Stimulated activated CD8-positive, alpha-beta memory T cell treated with anti-CD3 and anti-CD28 coated beads, Interleukin-7, amount 100 ng/mL, for 24 hours (primary cell): ENCODE measurements around the gene CWH43.
"Not testable (repeated sequence)": the region's sequence is repeated elsewhere in the genome, so short reads cannot be mapped to it uniquely, and the experiment has no call there.

Source experiments
- DNase-seq: peaks from one replicate; pipeline ENCODE4 v3.0.0-alpha.2; 2020; ENCODE audit warnings: low read depth

Gene CWH43

DNA sequence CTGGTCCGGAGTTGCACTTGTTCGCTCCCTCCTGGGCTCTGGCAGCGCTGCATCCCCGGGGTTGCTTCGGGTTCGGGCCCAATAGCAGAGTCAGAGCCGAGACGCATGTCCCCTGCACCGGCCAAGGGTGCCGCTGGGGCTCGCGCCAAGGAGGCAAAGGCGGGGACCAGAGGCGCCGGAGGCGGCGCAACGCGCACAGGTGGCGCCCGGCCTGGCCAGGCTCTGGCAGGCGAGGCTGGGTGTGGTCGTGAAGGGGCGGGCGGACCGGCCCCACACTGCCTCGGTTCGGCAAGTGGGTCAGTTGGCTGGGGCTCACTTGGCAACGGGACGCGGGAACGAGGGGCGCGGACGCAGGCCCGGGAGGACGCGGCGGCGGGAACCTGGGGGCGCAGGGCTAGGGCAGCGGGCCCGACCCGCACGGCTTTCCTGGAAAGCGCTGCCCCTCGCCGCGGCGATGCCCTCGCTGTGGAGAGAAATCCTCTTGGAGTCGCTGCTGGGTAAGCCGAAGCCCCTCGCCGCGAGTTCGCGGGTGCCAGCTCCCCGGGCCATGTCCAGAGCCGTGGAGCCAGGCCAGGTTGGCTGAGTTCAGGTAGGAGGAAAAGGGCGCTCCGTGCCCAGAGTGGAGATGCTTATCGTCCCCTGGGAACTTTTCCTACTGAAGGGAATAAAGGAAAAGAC is at the start of gene CWH43:
Gene CWH43, plus strand, starts transcription at position 300 of the 678 bp plus-strand sequence. Its CDS starts 155 bp downstream, at position 455.
- no peak for DNase-seq

DNA sequence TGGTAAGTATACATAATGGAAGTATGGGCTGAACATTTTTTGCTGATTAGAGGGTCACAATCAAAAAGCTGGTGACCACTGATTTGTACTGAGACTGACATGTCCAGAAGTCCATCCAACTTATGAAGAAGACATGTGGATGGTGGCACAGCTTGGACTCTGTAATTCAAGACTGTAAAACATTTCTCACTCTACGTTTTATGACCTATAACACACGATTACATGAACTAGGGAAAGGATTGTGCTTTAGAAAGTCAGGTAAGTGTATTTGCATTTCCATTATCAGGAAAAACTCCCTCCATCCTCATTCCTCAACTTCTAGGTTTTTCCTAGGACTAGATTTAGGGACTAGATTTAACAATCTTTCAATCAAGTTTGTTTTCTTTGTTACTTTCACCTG is 49.0 kb upstream of the CWH43 start:
- no peak for DNase-seq

DNA sequence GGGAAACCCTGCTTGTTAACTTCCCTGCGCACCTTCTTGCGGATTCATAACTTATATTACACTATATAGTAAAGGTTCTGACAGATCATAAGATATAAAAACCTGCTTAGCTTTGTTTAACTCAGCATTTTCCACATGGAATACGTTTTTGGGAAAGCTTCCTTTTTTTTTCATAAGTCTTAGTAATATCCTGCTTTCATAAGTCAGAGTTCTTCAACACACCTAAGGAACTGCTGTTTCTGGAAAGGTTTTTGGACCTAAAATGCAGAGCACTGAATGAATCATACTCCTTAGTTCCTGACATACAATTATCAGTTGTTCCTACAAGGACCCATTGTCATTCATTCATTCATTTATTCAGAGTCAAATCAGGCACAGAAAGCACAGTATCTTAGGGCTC is 47.2 kb upstream of the CWH43 start:
- DNase-seq = no peak

DNA sequence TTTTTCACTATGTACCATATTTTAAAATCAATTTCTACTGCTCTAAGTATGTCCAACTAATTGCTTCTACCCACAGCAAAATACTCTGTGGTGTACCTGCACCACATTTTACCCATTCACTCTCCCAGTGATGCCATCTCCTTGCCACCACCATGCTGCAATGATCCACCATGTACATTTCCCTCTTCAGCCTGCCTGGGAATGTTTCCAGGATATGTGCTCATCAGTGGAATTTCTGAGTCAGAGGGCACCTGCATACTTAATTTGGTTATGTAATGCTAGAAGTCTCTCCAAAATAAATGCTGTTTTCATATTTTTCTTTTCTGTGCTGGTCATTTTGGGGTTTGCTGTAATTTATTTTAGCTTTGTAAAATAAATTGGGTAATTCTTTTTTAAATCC is 46.3 kb upstream of the CWH43 start:
- no peak for DNase-seq

DNA sequence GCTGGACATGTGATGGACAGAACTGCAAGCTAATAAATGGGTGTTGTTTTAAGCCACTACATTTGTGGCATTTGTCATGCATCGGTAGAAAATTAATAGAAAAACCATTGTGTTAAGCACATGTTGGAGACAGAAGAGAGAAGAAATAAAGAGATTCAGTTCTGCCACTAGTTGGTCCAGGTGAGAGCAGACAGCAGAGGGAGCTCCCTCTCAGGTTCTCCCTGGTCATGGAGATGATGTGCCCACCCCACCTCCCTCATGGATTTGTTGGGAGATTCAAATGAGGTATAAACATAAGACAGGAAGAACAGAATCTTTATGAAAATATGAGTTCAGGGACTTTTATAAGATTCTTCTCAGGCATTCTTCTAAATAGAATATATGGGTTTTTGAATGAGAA is 42.7 kb upstream of the CWH43 start:
- DNase-seq = no peak

DNA sequence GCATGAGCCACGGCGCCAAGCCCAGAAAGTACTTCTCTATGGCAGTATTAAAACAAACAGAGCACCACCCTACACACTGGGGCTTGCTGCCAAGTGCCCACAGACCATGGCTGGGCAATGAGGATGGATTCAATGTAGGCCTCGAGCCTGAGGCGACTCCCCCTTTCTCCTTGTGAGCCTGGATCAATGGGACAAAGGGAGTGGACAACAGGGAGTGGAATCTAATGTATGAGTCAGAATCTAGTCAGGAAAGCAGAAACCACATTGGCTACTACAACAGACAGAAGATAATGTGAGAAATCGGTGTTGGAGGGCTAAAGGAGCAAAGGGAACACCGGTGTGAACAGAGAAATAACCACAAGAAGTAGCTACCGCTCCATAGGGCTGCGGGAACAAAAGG is 41.8 kb upstream of the CWH43 start:
- DNase-seq = no peak

DNA sequence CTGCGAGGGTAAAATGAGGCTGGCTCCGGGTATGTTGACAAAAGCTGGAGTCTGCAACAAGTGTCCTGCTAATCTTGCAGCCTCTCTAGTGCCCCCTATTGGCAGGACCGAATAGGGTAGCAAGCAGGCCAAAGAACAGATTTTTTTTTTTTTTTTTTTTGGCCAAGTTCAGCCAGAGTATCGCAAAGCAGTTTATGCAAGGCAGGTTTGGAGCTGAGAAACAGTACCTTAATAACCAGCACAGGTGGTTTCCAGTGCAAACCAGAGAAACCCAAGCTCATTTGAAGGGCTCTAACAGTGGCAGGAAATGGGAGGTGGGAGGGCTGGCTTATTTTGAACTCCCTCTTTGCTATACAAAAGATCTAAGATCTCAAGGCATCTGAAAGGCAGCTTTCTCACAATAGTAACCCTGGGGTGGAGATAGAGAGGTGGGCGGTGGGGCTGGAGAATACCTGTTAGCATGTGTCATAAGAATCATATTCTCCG is 41.3 kb upstream of the CWH43 start:
- DNase-seq = no peak

DNA sequence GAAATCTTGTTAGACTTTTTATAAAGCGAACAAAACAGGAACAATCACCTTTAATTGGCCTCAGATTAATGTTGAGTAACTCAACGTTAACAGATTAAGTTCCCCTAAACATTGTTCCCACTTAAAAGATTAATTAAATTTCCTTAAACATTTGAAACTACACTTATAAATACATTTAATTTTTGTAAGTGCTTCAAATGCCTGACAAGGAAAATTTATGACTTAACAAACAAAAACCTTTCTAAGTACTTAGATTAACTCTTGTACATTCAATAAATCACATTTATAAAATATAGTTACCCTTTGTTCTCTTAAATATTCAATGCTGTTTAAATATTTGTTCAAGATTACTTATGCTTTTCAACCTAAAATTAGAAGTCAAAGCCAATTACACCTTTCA is 40.1 kb upstream of the CWH43 start:
- DNase-seq = no peak

DNA sequence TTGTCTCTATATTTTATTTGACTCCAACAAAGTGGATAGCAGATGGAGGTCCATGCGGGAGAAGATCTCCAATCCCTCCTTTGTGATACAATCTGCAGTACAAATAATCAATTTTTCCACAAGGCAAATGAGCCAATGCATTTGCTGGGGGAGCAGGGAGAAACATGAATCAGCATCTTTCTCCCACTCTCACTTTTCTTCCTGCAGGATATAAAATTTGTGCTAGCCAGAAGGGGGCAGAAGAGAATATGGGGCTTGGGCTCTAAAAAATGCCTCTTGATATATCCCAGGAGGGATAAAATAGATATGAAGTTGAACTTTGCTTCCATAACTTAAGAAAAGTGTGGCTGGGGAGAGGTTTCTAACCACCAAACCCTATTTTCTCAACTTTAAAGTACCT is 38.3 kb upstream of the CWH43 start:
- DNase-seq = no peak

DNA sequence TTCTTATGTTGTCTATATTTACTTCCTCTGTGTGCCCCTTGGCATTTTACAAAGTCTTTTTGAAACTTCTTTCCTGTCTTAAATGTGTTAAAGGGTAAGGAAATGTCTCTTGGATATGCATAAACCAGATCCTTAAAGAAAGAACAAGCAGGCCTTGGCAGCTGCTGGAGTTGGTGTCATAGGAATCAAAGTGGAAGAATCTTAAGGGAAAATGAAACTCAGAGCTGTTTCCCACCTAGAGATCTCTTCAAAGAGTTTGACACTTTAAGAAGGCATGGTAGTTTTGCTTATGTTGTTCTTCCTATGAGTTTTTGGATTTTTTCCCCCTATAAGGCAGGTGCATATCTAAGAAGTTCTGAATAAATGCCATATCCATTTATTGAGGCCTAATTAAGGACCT is 37.0 kb upstream of the CWH43 start:
- DNase-seq = no peak

DNA sequence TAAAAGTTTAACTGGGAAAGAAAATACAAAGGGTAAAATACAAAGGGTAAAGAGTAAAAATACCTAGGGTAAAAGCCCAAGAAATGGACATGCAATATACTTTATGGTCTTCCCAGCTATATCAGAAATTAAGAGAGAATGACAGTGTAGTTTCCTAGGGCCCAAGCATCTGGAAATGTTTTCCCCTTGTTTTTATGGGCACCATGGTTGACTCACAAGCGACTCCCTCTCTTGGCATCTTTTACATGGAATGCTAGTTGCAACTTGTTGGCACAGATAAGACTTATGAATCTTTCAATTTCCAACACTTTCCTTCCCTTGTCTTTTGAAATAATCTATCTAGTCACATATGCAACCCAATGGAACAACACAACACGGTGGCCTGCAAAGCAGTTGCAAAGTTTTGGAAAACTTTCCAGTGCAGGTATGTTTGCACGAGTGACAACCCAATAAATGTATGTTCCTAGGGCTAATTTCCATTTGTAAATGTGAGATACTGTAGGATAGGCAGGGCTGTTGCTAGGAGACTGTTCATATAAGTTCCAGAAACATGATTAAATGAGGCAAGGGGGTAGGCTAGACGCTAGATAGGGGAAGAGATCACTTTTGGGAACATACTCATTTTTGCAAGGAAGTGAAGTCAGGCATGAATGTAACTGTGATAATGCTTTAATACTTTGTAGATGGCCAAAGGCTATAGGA is 36.4 kb upstream of the CWH43 start:
- DNase-seq = no peak

DNA sequence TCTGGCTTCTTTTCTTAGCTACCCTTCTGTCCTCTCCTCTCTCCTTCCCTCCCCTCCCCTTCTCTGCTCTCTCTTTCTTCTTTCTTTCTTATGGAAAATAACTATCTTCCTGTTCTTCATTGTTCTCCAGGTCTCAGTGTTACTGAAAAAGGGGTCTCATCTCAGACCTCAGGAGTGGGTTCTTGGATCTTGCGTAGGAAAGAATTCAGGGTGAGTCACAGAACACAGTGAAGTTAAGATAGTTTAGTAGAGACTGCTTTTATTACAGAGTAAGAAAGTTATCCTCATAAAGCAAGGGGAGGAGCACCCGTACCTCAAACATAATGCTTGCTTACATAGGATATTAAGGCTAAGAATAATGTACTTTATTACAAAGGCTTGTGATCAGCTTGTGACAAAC is 31.8 kb upstream of the CWH43 start:
- no peak for DNase-seq

DNA sequence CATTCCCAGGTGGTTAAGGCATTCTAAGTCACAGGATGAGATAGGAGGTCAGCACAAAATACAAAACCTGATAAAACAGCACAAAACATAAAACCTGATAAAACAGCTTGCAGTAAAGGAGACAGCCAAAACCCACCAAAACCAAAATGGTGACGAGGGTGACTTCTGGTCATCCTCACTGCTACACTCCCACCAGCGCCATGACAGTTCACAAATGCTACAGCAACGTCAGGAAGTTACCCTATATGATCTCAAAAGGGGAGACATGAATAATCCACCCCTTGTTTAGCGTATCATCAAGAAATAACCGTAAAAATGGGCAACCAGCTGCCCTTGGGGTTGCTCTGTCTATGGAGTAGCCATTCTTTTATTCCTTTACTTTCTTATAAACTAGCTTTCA is 28.7 kb upstream of the CWH43 start:
- not testable (repeated sequence) for DNase-seq

DNA sequence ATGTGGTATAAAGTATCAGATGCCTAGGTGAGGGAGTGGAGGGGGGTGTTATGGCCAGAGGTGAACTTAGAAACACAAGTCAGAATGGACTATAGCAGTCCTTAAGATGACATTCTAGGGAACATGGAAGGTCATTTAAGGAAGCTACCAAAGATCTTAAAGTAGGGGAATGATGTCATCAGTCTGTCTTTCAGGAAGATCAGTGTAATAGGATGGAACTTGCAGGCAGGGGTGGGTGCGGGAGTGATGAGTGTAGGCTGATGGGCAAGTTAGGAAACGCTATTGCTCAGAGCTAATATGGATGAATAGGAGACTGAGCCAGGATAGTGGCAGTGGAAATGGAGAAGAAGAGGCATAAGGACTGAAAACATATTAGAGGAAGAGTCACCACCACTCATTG is 27.5 kb upstream of the CWH43 start:
- no peak for DNase-seq

DNA sequence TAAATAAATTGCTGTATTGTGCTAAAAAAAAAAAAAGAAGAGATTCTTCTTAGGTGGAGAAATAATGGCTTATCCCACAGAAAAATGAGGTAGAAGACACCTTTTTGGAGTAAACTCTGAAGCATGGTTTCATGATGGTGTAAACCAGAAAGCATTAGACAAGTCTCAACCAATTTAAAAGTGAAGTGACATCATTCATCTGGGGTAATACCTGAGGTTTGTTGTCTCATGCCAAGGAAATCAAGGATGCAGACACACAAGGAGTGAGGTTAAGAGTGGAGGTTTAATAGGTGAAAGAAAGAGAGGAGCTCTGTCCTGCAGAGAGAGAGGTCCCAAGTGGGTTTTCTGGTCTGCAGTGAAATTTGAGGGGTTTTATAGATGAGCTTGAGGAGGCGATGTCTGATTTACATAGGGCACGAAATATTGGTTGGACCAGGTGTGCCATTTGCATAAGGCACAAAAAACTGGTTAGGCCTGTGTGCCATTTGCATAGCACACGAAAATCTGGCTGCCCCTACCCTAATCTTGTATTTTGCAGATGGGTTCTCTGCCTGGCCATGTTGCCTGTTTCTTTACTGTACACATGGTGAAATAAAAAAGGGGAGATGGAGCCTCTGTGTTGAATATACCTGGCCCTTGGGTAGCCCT is 25.0 kb upstream of the CWH43 start:
- DNase-seq = no peak

DNA sequence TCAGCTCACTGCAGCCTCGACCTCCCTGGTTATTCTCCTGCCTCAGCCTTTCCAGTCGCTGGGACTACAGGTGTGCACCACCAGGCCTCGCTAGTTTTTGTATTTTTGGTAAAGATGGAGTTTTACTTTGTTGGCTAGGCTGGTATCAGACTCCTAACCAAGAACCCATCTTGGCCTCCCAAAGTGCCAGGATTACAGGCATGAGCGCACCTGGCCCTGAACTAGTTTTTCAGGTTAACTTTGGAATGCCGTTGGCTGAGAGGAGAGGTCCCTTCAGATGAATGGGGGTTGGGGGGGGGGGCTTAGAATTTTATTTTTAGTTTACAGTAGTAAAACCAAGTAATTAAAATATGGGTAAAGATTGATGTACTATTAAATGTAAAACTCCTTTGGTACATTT is 23.4 kb upstream of the CWH43 start:
- no peak for DNase-seq

DNA sequence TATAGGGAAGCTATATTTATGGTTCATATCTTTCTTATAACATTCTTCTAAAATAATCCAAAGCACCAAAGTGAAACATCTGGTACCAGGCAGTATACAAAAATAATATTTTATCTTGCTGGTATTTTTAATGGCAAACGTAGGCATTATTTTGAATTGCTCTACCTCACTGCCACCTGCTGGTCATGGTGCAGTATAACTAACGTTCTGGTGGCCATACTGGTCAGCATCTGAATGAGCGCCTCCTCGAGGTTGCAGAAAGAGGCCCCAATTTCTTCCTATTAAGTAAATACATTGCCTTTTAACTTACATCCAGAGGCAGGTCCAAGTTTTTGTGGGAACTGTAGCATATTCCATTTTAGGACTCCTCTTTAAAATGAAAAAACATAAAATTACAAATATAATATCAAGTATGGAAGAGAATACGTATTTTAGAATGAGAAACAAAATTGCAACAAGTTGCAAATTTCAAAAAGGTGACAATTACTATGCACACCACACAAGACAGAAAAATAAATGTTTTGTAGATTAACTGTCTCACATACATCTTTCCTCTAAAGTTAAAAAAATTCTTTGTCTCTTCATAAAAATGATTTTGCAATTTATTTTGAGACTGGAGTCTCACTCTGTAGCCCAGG is 22.9 kb upstream of the CWH43 start:
- peak; percentile 56 for DNase-seq

DNA sequence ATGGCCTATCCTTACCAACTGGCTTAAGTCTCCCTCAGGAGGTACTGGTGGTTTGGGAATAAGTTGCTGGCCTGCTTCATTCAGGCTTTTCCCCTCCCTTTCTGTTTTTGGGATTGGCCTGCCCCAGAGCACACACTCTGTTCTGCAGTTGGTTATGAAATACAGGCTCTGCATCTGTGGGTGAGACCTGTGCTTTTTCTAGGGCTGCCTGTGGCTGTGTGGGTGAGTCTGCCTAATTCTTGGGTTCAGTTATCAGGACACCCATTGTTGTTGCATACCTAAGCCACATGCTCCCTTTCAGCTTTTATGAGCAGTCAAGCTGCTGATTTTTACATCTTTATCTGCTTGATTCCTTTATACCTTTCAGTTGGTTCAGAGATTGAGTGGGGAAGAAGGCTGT is 19.0 kb upstream of the CWH43 start:
- DNase-seq = no peak

DNA sequence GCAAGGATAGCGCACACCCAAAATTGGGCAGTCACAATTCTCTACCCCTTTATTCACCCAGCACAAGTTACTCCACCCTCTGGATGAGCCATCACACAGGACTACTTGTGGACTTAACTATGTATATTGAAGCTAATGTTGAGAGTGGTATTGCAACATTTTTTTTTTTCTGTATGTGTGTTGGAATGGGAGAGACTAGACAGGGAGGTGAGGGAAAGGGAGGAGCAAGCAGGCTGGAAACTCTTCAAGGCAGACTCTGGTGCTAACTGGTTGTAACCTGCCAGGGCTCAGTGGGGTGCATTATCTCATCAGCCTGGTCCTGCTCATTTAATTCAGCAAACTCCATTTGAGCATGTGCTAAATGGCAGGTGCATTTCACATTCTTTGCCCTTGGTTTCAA is 18.4 kb upstream of the CWH43 start:
- DNase-seq = no peak

DNA sequence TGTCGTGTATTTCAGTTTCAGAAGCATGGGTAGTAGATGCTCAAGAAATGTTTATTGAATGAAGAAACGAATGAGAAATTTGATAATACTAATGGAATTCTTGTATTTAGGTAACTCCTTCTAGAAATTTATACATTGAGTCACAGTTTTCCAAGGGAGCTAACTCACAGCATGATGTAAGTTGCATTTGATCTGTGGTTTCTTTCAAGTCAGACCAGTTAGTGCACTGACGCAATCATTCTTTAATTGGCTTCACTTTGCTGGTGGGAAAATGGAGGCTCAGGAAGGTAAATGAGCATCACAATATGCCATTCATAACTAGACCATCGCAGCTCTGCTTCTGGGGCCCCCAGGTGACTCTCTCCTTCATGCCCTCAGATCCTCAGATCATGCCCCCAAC is 17.3 kb upstream of the CWH43 start:
- DNase-seq = no peak

DNA sequence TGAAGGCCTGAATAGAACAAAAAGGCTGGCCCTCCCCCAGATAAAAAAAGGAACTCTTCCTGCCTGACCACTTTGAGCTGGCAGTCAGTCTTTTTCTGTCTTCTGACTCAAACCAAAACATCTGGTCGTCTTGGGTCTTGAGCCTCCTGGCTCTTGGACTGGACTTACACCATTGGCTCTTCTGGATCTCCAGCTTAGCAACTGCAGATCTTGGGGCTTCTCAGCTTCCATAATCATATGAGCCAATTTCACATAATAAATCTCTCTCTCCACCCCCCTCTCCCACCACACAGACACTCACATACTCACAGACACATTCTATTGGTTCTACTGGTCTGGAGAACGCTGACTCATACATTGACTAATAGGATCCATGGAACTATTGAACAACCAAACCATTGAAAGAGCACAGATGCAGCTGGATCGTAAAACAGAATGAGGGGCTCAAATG is 15.6 kb upstream of the CWH43 start:
- DNase-seq = no peak

DNA sequence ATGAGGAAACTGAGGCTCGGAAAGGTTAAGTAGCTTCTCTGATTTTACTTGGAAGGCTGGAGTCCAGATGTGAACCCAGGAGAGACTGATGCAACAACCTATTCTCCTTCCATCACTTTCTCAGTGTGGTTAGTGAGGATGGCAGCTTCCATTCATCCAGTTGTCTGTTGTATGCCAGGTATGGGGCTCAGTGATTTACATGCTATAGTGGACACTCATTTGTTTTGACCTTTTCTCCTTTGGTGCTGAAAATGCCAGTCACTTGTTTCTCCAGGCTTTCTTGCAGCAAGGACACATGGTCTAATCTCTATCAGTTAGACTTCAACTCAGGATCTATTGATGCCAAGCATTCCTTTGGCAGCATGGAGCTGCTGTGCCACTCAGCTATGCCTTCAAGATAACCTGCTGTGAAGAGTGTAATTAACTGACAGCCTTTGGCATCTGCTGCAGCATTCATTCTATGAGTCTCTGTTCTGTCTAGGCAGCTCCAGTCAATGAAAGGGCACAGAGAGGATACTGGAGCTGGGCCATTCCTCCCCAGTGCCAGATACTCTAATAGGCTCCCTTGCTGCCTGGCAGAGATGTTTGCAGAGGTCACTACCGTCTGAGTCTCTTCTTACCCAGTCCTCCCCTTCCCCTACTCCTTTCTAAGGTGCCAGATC is 11.0 kb upstream of the CWH43 start:
- DNase-seq = no peak
